Islet precursor cell (in vitro differentiated cells): ENCODE measurements around the gene PAK1.

Source experiments
- DNase-seq: peaks from one replicate; pipeline ENCODE4 v3.0.0-alpha.2; 2018

PAK1 gene

GRCh38 chr11:77431813-77432212, 42.1 kb downstream of the PAK1 start:
- no peak for DNase-seq

GRCh38 chr11:77428598-77428997, 45.3 kb downstream of the PAK1 start:
- no peak for DNase-seq

GRCh38 chr11:77425346-77425745, 48.5 kb downstream of the PAK1 start:
- no peak for DNase-seq

DNA sequence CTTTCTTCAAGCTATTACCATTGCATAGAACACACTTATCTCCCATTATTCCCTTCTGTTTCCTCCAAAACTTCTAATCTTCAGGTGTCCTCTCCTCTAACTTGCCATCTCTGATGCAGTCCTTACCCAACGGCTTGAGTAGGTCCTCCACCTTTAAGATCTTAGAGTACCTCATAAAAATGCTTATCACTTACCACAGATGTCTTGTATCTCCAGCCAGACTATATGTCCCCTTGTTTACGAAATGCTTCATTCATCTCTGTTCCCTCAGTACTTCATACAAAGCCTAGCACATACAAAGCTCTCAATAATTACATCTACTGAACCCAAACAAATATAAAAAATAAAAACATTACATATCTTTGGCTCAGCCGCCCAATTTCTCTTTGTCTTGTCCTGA, 49.2 kb downstream of the PAK1 start:
- DNase-seq: no peak

DNA sequence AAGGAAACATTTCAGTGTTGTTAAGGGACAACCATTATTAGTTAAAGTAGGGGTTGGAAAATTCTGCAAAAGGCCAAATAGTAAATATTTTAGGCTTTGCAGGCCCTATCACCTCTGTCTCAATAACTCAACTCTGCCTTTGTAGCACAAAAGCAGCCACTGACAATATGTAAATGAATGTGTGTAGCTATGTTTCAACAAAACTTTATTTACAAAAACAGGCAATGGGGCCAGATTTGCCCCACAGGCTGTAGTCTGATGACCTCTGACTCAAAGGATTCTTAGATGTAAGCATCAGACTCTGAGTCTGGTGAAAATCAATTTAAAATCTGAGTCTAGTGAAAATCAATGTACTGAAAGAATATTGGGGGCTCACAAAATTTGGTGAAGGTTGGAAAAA, 50.3 kb downstream of the PAK1 start:
- DNase-seq: no peak

- no peak for DNase-seq
Measured at GRCh38 chr11:77422687-77423086, 51.2 kb downstream of the PAK1 start.

DNA sequence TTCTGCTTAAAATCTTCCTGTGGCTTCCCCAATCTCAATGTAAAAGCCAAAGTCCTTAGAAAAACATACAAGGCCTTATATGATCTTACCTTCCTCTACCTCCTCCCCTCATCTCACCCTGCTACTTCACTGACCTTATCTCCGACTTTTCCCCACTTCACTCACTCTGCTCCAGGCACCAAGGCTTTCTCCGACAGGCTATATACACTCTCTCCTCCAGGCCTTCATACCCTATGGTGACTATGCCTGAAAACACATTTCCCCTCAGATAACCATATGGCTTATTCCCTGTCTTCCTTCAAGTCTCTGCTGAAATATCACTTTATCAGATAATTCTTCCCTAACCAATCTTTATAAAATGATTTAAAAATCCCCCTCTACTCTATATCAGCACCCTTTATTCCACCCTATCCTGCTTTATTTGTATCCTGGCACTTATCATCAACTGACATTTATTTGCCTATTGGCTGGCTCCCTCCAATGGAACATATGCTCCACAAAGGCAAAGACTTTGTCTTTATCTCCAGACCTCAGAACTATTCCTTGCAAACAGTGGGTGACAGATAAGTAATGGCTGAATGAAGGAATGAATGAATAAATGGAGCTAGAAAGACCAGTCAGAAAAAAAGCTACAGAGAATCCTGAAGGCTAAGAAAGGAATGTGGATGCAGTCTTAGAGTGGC, 52.7 kb downstream of the PAK1 start:
- no peak for DNase-seq

- DNase-seq: no peak
Measured at GRCh38 chr11:77418971-77419597, 54.8 kb downstream of the PAK1 start.

GRCh38 chr11:77418155-77418970, 55.5 kb downstream of the PAK1 start:
- no peak for DNase-seq

GRCh38 chr11:77416357-77416756, 57.5 kb downstream of the PAK1 start:
- DNase-seq: no peak

GRCh38 chr11:77413850-77414460, 59.9 kb downstream of the PAK1 start:
- no peak for DNase-seq

DNA sequence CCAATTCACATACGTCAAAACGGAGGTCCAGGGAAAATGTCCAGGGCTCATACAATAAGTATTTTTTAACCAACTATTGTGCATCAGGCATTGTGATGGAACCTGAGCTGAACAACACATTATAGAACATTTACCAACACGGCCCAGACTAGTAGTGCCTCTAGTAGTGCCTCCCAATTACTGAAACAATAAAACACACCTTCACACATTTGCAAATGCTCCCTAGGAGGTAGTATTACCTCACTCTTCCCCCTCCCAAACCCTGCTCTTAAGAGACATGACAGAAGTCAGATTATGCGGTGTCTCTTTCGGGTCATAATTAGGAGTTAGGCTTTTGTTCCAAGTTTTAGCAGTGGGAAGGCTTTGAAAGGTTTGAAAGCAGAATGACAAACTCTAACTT, 61.1 kb downstream of the PAK1 start:
- no peak for DNase-seq

DNA sequence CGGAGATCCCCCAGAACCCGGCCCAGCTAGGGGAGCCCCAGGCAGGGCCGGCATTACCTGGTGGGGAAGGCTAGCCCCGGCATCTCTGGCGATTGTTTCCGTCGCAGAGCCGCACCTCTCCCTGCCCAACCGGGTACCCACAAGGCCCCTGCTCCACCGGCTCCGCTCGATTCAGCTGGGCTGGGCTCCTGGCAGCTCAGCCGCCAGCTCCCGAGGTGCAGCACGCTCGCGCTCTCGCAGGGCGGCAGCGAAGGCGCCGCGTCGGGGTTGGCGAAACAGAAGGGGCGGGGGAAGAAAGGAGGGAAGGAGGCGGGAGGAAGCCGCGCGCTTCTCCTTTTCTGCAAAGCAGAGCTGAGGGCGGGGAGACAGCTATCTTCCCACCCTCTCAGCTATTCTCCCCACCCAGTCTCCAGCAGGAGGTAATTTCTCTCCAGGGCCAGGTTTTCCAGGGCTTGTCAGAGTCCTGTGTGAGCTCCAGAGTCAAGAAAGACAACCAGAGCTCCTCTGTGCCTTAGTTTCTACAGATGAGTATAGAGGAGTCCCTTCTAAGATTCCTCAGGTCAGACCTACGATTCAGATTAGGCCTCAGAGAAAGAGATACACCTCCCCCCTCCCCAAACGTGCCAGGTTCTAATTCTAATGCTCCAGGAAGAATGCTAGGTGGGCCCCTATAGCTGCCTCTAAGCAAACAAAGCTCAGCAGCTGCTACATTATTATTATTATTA, 62.0 kb downstream of the PAK1 start:
- DNase-seq: peak; percentile 97

GRCh38 chr11:77411137-77411707, 62.7 kb downstream of the PAK1 start:
- peak; percentile 59 for DNase-seq

DNA sequence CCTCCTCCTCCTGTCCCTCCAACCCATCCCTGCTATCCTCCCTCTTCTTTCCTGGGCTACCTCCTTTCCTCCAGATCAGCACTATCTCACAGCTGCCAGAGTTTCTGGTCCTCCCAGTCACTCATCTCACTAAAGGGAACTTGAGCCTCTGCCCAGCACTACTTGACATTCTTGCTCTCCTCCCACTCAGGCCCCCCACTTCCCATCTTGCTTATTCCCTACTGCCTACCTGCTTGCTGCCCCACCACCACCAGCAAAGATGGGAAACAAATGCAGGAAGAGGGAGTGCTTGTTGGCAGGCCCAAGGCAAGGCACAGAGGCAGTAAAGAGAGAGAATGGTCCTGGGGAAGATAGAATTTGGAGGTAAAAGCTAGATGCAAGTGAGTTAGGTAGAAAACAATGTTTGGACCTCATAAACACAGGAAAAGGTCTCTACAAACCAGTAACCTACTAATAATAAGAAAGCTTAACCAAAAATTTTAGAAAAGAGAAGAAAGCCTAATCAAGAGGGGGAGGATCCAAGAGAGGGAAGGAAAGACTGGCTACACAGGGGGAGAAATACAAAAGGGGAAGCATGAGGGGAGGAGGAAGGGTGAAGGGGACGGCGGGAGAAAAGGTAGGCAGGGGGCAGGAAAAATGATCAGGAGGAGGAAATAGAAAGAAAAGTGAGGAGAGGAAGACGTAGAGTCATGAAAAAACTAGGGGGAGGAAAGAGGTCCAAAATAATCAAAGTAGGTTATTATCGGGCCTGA, 63.6 kb downstream of the PAK1 start:
- no peak for DNase-seq

DNA sequence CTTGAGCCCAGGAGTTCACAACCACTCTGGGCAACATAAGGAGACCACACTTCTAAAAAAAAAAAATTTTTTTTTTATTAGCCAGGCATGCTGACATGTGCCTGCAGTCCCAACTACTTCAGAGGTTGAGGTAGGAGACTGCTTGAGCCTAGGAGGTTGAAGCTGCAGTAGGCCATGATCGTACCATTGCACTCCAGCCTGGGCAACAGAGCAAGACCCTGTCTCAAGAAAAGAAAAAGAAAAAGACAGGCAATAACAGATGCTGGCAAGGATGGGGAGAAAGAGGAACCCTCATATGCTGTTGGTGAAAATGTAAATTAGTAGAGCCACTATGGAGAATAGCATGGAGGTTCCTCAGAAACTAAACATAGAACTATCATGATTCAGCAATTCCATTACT, 64.8 kb downstream of the PAK1 start:
- no peak for DNase-seq

GRCh38 chr11:77407613-77408012, 66.3 kb downstream of the PAK1 start:
- peak; percentile 74 for DNase-seq

GRCh38 chr11:77406396-77406795, 67.5 kb downstream of the PAK1 start:
- DNase-seq: no peak

DNA sequence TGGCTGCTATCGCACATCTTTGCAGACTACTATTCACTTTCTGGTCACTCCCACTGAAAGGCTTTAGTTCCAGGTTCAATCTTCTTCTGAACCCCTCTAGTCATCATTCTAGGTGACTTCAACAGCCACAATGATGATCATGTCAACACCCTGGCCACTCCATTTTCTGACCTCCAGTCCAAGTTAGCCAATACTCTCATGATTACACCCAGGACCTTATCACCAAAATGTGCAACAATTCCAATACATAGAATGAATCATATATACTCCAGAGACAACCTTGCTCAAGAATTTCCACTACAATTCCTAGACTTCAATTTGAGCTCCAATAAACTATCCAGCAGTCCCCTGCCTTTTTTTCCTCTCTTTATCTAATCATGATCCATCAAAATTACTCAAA, 70.7 kb downstream of the PAK1 start:
- no peak for DNase-seq

- DNase-seq: no peak
Measured at GRCh38 chr11:77402218-77402556, 71.7 kb downstream of the PAK1 start.

- DNase-seq: no peak
Measured at GRCh38 chr11:77401486-77402217, 72.2 kb downstream of the PAK1 start.
